GM19455 (cell line): ENCODE results near the gene TMEM204.

Experiments used
- ATAC-seq: cut with Tn5 transposase; IDR thresholded peaks from one replicate; pipeline ENCODE4 v1.9.1; 2021; ENCODE audit not compliant: unreplicated experiment

The TMEM204 gene

GRCh38 chr16:1556254-1556653, 22.8 kb downstream of the TMEM204 start:
- no peak for ATAC-seq

GRCh38 chr16:1557074-1557473, 23.6 kb downstream of the TMEM204 start:
- no peak for ATAC-seq

- no peak for ATAC-seq
These were observed 24.1 kb downstream of the TMEM204 start for GRCh38 chr16:1557576-1557975.

- no peak for ATAC-seq
These were observed 26.0 kb downstream of the TMEM204 start for GRCh38 chr16:1559446-1559975.

- ATAC-seq = no peak
These were observed 26.7 kb downstream of the TMEM204 start for GRCh38 chr16:1560153-1560552.

GRCh38 chr16:1560866-1561265, 27.4 kb downstream of the TMEM204 start:
- ATAC-seq = no peak

GRCh38 chr16:1561266-1561665, 27.8 kb downstream of the TMEM204 start:
- no peak for ATAC-seq

GRCh38 chr16:1561836-1562235, 28.4 kb downstream of the TMEM204 start:
- no peak for ATAC-seq

- ATAC-seq = no peak
These were observed 30.3 kb downstream of the TMEM204 start for GRCh38 chr16:1563786-1564185.

- no peak for ATAC-seq
These were observed 30.9 kb downstream of the TMEM204 start for GRCh38 chr16:1564325-1564724.

- ATAC-seq = no peak
These were observed 31.8 kb downstream of the TMEM204 start for GRCh38 chr16:1565083-1565805.

- ATAC-seq = no peak
These were observed 34.5 kb downstream of the TMEM204 start for GRCh38 chr16:1567988-1568387.

GRCh38 chr16:1571012-1571671, 37.7 kb downstream of the TMEM204 start:
- no peak for ATAC-seq

- ATAC-seq = no peak
These were observed 39.2 kb downstream of the TMEM204 start for GRCh38 chr16:1572673-1573072.

- no peak for ATAC-seq
These were observed 39.8 kb downstream of the TMEM204 start for GRCh38 chr16:1573301-1573700.

- no peak for ATAC-seq
These were observed 42.1 kb downstream of the TMEM204 start for GRCh38 chr16:1575578-1575977.

GRCh38 chr16:1579214-1579613, 45.7 kb downstream of the TMEM204 start:
- ATAC-seq = no peak

- ATAC-seq = no peak
These were observed 46.8 kb downstream of the TMEM204 start for GRCh38 chr16:1580256-1580655.

- ATAC-seq = no peak
These were observed 47.5 kb downstream of the TMEM204 start for GRCh38 chr16:1580956-1581355.

- ATAC-seq = no peak
These were observed 48.3 kb downstream of the TMEM204 start for GRCh38 chr16:1581804-1582203.

GRCh38 chr16:1583180-1583579, 49.7 kb downstream of the TMEM204 start:
- no peak for ATAC-seq

- no peak for ATAC-seq
These were observed 51.5 kb downstream of the TMEM204 start for GRCh38 chr16:1584926-1585484.
